HEK293 (cell line): ENCODE results near the gene LRRTM4.

Experiments used
- CTCF ChIA-PET: fragments of 350-600 bp; formaldehyde crosslinking; extraction: SDS; loops from one replicate; lab custom pipeline; 2021; ENCODE audit warnings: antibody characterized with exemption; lab: Yijun Ruan, JAX
- POLR2A ChIA-PET: fragments of 300-600 bp; formaldehyde crosslinking; extraction: SDS; loops from one replicate; lab custom pipeline; 2020; ENCODE audit warnings: antibody characterized with exemption, inconsistent platforms; lab: Yijun Ruan, JAX
- H3K27ac ChIP-seq: fragments of 200-500 bp; sonication (Bioruptor generic); 2 replicates; pipeline ENCODE4 v1.5.1; 2014; ENCODE audit warnings: low read depth, low read length, control low read depth, inconsistent platforms; ENCODE audit errors: extremely low read depth
- H3K36me3 ChIP-seq, 2 experiments: fragments of 200-500 bp in 1 of 2; sonication (Bioruptor generic) in 1 of 2; 1 replicate in 1 of 2; 2 replicates in 1 of 2; pipeline ENCODE4 v1.5.1; 2014 to 2017; ENCODE audit warnings: inconsistent platforms in 2 of 2, low read length in 2 of 2; ENCODE audit not compliant: control insufficient read depth in 2 of 2, insufficient read depth in 1 of 2
- H3K4me1 ChIP-seq: fragments of 200-500 bp; sonication (Bioruptor generic); 2 replicates; pipeline ENCODE4 v1.5.1; 2014; ENCODE audit warnings: mild to moderate bottlenecking, low read length, inconsistent platforms; ENCODE audit not compliant: control insufficient read depth, insufficient read depth
- H3K4me3 ChIP-seq: 2 replicates; pipeline ENCODE4 v1.5.1; 2011; ENCODE audit warnings: low read depth, mild to moderate bottlenecking, control low read depth, low read length, moderate library complexity
- H3K9me3 ChIP-seq: fragments of 200-500 bp; sonication (Bioruptor generic); 2 replicates; pipeline ENCODE4 v1.5.1; 2014; ENCODE audit warnings: low read depth, low read length, inconsistent platforms; ENCODE audit not compliant: control insufficient read depth, insufficient read depth
- EGR2 ChIP-seq: fragments of 450-650 bp; formaldehyde crosslinking; IDR thresholded peaks from 2 replicates; pipeline ENCODE4 v1.5.1; 2016; ENCODE audit warnings: low read depth, missing biosample characterization, missing genetic modification characterization
- ELK4 ChIP-seq: IDR thresholded peaks from 2 replicates; pipeline ENCODE4 v1.6.1; 2011; ENCODE audit warnings: mild to moderate bottlenecking, low read depth, low read length, borderline replicate concordance
- FEZF1 ChIP-seq: fragments of 450-650 bp; formaldehyde crosslinking; IDR thresholded peaks from 2 replicates; pipeline ENCODE4 v1.5.1; 2016; ENCODE audit warnings: missing biosample characterization, missing genetic modification characterization
- GLI4 ChIP-seq: fragments of 450-650 bp; formaldehyde crosslinking; IDR thresholded peaks from 2 replicates; pipeline ENCODE4 v1.5.1; 2016; ENCODE audit warnings: missing biosample characterization, missing genetic modification characterization
- GLIS2 ChIP-seq: fragments of 450-650 bp; formaldehyde crosslinking; IDR thresholded peaks from 2 replicates; pipeline ENCODE4 v1.5.1; 2016; ENCODE audit warnings: missing biosample characterization, missing genetic modification characterization
- KLF9 ChIP-seq: fragments of 450-650 bp; formaldehyde crosslinking; IDR thresholded peaks from 2 replicates; pipeline ENCODE4 v1.5.1; 2016; ENCODE audit warnings: missing biosample characterization, missing genetic modification characterization, low read depth
- YY2 ChIP-seq: fragments of 450-650 bp; formaldehyde crosslinking; IDR thresholded peaks from 2 replicates; pipeline ENCODE4 v1.5.1; 2016; ENCODE audit warnings: missing biosample characterization, missing genetic modification characterization
- ZBTB49 ChIP-seq: fragments of 450-650 bp; formaldehyde crosslinking; IDR thresholded peaks from 2 replicates; pipeline ENCODE4 v1.5.1; 2016; ENCODE audit warnings: missing biosample characterization, missing genetic modification characterization, low read depth
- ZEB2 ChIP-seq: fragments of 450-650 bp; formaldehyde crosslinking; IDR thresholded peaks from 2 replicates; pipeline ENCODE4 v1.5.1; 2016; ENCODE audit warnings: missing biosample characterization, missing genetic modification characterization
- ZIC2 ChIP-seq: fragments of 450-650 bp; formaldehyde crosslinking; IDR thresholded peaks from 2 replicates; pipeline ENCODE4 v1.5.1; 2016; ENCODE audit warnings: missing biosample characterization, missing genetic modification characterization
- ZNF112 ChIP-seq: fragments of 450-650 bp; formaldehyde crosslinking; IDR thresholded peaks from 2 replicates; pipeline ENCODE4 v1.5.0; 2017; ENCODE audit warnings: missing biosample characterization, missing genetic modification characterization
- ZNF146 ChIP-seq: fragments of 450-650 bp; formaldehyde crosslinking; IDR thresholded peaks from 2 replicates; pipeline ENCODE4 v1.5.1; 2016; ENCODE audit warnings: missing biosample characterization, missing genetic modification characterization
- ZNF214 ChIP-seq: fragments of 450-650 bp; formaldehyde crosslinking; IDR thresholded peaks from 2 replicates; pipeline ENCODE4 v1.5.1; 2017; ENCODE audit warnings: missing biosample characterization, mild to moderate bottlenecking, missing genetic modification characterization, borderline replicate concordance
- ZNF248 ChIP-seq: fragments of 450-650 bp; formaldehyde crosslinking; IDR thresholded peaks from 2 replicates; pipeline ENCODE4 v1.5.1; 2017; ENCODE audit warnings: missing biosample characterization, missing genetic modification characterization
- ZNF280D ChIP-seq: fragments of 450-650 bp; formaldehyde crosslinking; IDR thresholded peaks from 2 replicates; pipeline ENCODE4 v1.5.1; 2016; ENCODE audit warnings: missing biosample characterization, missing genetic modification characterization
- ZNF311 ChIP-seq: fragments of 450-650 bp; formaldehyde crosslinking; IDR thresholded peaks from 2 replicates; pipeline ENCODE4 v1.5.1; 2017; ENCODE audit warnings: missing biosample characterization, missing genetic modification characterization, borderline replicate concordance
- ZNF510 ChIP-seq: fragments of 450-650 bp; formaldehyde crosslinking; IDR thresholded peaks from 2 replicates; pipeline ENCODE4 v1.5.1; 2018; ENCODE audit warnings: mild to moderate bottlenecking, missing genetic modification characterization, missing biosample characterization; ENCODE audit not compliant: insufficient replicate concordance
- ZNF513 ChIP-seq: fragments of 450-650 bp; IDR thresholded peaks from 2 replicates; pipeline ENCODE4 v1.5.1; 2018; ENCODE audit warnings: missing biosample characterization, missing genetic modification characterization
- ZNF530 ChIP-seq: fragments of 450-650 bp; formaldehyde crosslinking; IDR thresholded peaks from 2 replicates; pipeline ENCODE4 v1.5.1; 2016; ENCODE audit warnings: low read depth, missing biosample characterization, missing genetic modification characterization
- ZNF549 ChIP-seq: fragments of 450-650 bp; IDR thresholded peaks from 2 replicates; pipeline ENCODE4 v1.5.1; 2018; ENCODE audit warnings: missing biosample characterization, missing genetic modification characterization, mild to moderate bottlenecking, inconsistent platforms, moderate library complexity
- ZNF621 ChIP-seq: fragments of 450-650 bp; formaldehyde crosslinking; IDR thresholded peaks from 2 replicates; pipeline ENCODE4 v1.5.1; 2017; ENCODE audit warnings: missing biosample characterization, missing genetic modification characterization
- ZNF701 ChIP-seq: fragments of 450-650 bp; formaldehyde crosslinking; IDR thresholded peaks from 2 replicates; pipeline ENCODE4 v1.5.1; 2016; ENCODE audit warnings: missing biosample characterization, missing genetic modification characterization
- ZNF791 ChIP-seq: fragments of 450-650 bp; formaldehyde crosslinking; IDR thresholded peaks from 2 replicates; pipeline ENCODE4 v1.5.1; 2016; ENCODE audit warnings: missing biosample characterization, missing genetic modification characterization
- ZNF837 ChIP-seq: fragments of 450-650 bp; formaldehyde crosslinking; IDR thresholded peaks from 2 replicates; pipeline ENCODE4 v1.5.1; 2016; ENCODE audit warnings: missing biosample characterization, missing genetic modification characterization

The LRRTM4 gene

GRCh38 chr2:77016443-77017354 lies 505.5 kb downstream of the LRRTM4 start:
- POLR2A ChIA-PET: no interaction called here
- no peak overlapping the region for H3K4me3 ChIP-seq
- H3K9me3 ChIP-seq: no peaks in the 10 kb centered on the region
- H3K27ac ChIP-seq: no peak overlapping the region
- CTCF ChIA-PET: no interaction called here
- TF ChIP-seq ZIC2 (tag by site-specific recombination): no peak
- TF ChIP-seq ZNF530: no peak
- no peak for TF ChIP-seq ZNF513 (tag by site-specific recombination)
- no peak for TF ChIP-seq ELK4
- TF ChIP-seq FEZF1 (tag by site-specific recombination): no peak
- no peak for TF ChIP-seq ZNF311 (tag by site-specific recombination)
- H3K4me1 ChIP-seq: no peaks in the 10 kb centered on the region
- no peaks in the 10 kb centered on the region for H3K36me3 ChIP-seq

- no peak for TF ChIP-seq ZNF837
- TF ChIP-seq ZEB2 (tag by site-specific recombination): no peak
- TF ChIP-seq ZBTB49: no peak
- TF ChIP-seq EGR2 (tag by site-specific recombination): no peak
- no peak for TF ChIP-seq ZNF791 (tag by site-specific recombination)
- TF ChIP-seq ZNF112 (tag by site-specific recombination): no peak
- no peak for TF ChIP-seq ZNF146
- no peak for TF ChIP-seq KLF9
- no peak for TF ChIP-seq ZNF701 (tag by site-specific recombination)
- H3K4me1 ChIP-seq: no peaks in the 10 kb centered on the region
- H3K9me3 ChIP-seq: no peaks in the 10 kb centered on the region
- no peak overlapping the region for H3K27ac ChIP-seq
- no peaks in the 10 kb centered on the region for H3K36me3 ChIP-seq
- no peak overlapping the region for H3K4me3 ChIP-seq
- CTCF ChIA-PET: no interaction called here
- POLR2A ChIA-PET: no interaction called here
Observed at GRCh38 chr2:77013953-77014352, 508.2 kb downstream of the LRRTM4 start.

GRCh38 chr2:77013457-77013856 lies 508.7 kb downstream of the LRRTM4 start:
- Histone ChIP-seq H3K9me3 (no peaks in the 10 kb centered on the region), H3K4me3 (no peak overlapping the region), H3K27ac (no peak overlapping the region), H3K4me1 (no peaks in the 10 kb centered on the region), H3K36me3 (no peaks in the 10 kb centered on the region)
- CTCF ChIA-PET: no interaction called here
- POLR2A ChIA-PET: no interaction called here
- TF ChIP-seq ZNF621 (no peak), ZNF549 (tag by site-specific recombination) (no peak), YY2 (tag by site-specific recombination) (no peak), ZNF510 (tag by site-specific recombination) (no peak), GLIS2 (tag by site-specific recombination) (no peak), ZNF248 (tag by site-specific recombination) (no peak), ZNF214 (tag by site-specific recombination) (no peak), ZNF280D (tag by site-specific recombination) (no peak), GLI4 (tag by site-specific recombination) (no peak)
